PC-9 (cell line): ENCODE data around the gene REG1B.

Source experiments
- CTCF ChIP-seq: fragments of 200-600 bp; sonication (generic); conservative IDR thresholded peaks from 2 replicates; pipeline ENCODE4 v1.6.1; 2017; ENCODE audit warnings: mixed run types, antibody characterized with exemption, mild to moderate bottlenecking, moderate library complexity
- EZH2 ChIP-seq: fragments of 200-600 bp; sonication (generic); IDR thresholded peaks from 2 replicates; pipeline ENCODE4 v1.8.0; 2017; ENCODE audit warnings: antibody characterized with exemption, low read depth

GRCh38 chr2:79071078-79071477 lies 16.7 kb downstream of the REG1B start:
- TF ChIP-seq CTCF (no peak), EZH2 (no peak)
